SK-N-SH treated with all-trans-retinoic acid at 6 μM for 48 hours (cell line): Measurements from ENCODE around the gene CDKN2A.

Experiments
- ATAC-seq: fragments of 200-7000 bp; cut with Tn5 transposase; 3 replicates; pipeline ENCODE4 v1.9.1; 2020; ENCODE audit warnings: mild to moderate bottlenecking, moderate library complexity
- BACH2 ChIP-seq: fragments of 250-450 bp; sonication (Bioruptor Pico); IDR thresholded peaks from 2 replicates; pipeline ENCODE4 v1.9.0; 2021; ENCODE audit warnings: mild to moderate bottlenecking, borderline replicate concordance
- GLIS3 ChIP-seq: fragments of 250-450 bp; sonication (Bioruptor Pico); IDR thresholded peaks from 2 replicates; pipeline ENCODE4 v1.5.0; 2020; ENCODE audit warnings: mild to moderate bottlenecking, moderate library complexity
- ISL1 ChIP-seq: fragments of 250-450 bp; sonication (Bioruptor Pico); IDR thresholded peaks from 2 replicates; pipeline ENCODE4 v2.1.2; 2022; ENCODE audit warnings: mild to moderate bottlenecking, moderate library complexity
- OSR1 ChIP-seq: fragments of 250-450 bp; sonication (Bioruptor Pico); IDR thresholded peaks from 2 replicates; pipeline ENCODE4 v1.8.0; 2022; ENCODE audit warnings: moderate library complexity, mild to moderate bottlenecking, inconsistent platforms
- RARB ChIP-seq: fragments of 250-450 bp; sonication (Bioruptor Pico); IDR thresholded peaks from 2 replicates; pipeline ENCODE4 v1.8.0; 2021; ENCODE audit warnings: mild to moderate bottlenecking, moderate library complexity
- SNAI2 ChIP-seq: fragments of 250-450 bp; sonication (Bioruptor Pico); IDR thresholded peaks from 2 replicates; pipeline ENCODE4 v1.5.0; 2020; ENCODE audit warnings: mild to moderate bottlenecking, moderate library complexity
- ZC3H10 ChIP-seq: fragments of 250-450 bp; sonication (Bioruptor Pico); IDR thresholded peaks from 2 replicates; pipeline ENCODE4 v1.5.1; 2021; ENCODE audit warnings: mild to moderate bottlenecking, moderate library complexity
- ZFP3 ChIP-seq: fragments of 250-450 bp; sonication (Bioruptor Pico); IDR thresholded peaks from 2 replicates; pipeline ENCODE4 v1.5.0; 2020; ENCODE audit warnings: mild to moderate bottlenecking, moderate library complexity
- ZNF565 ChIP-seq: fragments of 450-650 bp; formaldehyde crosslinking; conservative IDR thresholded peaks from 2 replicates; pipeline ENCODE4 v1.5.0; 2020; ENCODE audit warnings: low read depth, mild to moderate bottlenecking, moderate library complexity
- ZNF70 ChIP-seq: fragments of 450-650 bp; formaldehyde crosslinking; IDR thresholded peaks from 2 replicates; pipeline ENCODE4 v1.5.0; 2020; ENCODE audit warnings: mild to moderate bottlenecking, moderate library complexity
- TF ChIP-seq, protein P1 (sequence below): fragments of 250-450 bp; sonication (Bioruptor Pico); IDR thresholded peaks from 2 replicates; pipeline ENCODE4 v1.5.0; 2020; ENCODE audit warnings: mild to moderate bottlenecking, moderate library complexity
- TF ChIP-seq, protein P2 (sequence below): fragments of 250-450 bp; sonication (Bioruptor Pico); IDR thresholded peaks from 2 replicates; pipeline ENCODE4 v1.8.0; 2021; ENCODE audit warnings: low read depth, mild to moderate bottlenecking, moderate library complexity, borderline replicate concordance
- TF ChIP-seq, protein P3 (sequence below): fragments of 250-450 bp; sonication (Bioruptor Pico); IDR thresholded peaks from 2 replicates; pipeline ENCODE4 v1.5.1; 2021; ENCODE audit warnings: mild to moderate bottlenecking, moderate library complexity
- TF ChIP-seq, protein P4 (sequence below): fragments of 250-450 bp; sonication (Bioruptor Pico); IDR thresholded peaks from 2 replicates; pipeline ENCODE4 v1.5.1; 2020; ENCODE audit warnings: low read depth, mild to moderate bottlenecking, moderate library complexity
- TF ChIP-seq, protein P5 (sequence below): fragments of 250-450 bp; sonication (Bioruptor Pico); IDR thresholded peaks from 2 replicates; pipeline ENCODE4 v1.8.0; 2020; ENCODE audit warnings: mild to moderate bottlenecking, moderate library complexity, borderline replicate concordance

CDKN2A gene

DNA sequence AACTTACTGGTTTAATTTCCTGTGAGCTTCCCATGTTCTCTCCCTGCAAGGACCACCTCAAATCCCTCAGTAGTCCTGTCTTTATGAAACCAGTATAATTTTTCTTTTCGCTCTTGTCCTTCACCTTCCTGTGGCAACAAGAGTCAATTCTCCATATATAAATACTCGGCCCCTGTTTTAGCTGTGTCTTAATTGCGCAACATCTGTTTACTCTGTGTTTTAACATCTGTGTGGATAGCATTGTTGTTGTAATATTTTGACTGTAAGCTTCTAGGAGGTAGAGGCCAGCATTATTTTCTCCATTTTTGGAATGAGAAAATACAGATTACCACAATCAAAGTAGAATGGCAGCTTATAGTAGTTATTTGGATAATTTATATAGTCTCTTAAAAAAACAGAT, 45.1 kb upstream of the CDKN2A start:
- no peak for ATAC-seq
- TF ChIP-seq, protein P1, sequence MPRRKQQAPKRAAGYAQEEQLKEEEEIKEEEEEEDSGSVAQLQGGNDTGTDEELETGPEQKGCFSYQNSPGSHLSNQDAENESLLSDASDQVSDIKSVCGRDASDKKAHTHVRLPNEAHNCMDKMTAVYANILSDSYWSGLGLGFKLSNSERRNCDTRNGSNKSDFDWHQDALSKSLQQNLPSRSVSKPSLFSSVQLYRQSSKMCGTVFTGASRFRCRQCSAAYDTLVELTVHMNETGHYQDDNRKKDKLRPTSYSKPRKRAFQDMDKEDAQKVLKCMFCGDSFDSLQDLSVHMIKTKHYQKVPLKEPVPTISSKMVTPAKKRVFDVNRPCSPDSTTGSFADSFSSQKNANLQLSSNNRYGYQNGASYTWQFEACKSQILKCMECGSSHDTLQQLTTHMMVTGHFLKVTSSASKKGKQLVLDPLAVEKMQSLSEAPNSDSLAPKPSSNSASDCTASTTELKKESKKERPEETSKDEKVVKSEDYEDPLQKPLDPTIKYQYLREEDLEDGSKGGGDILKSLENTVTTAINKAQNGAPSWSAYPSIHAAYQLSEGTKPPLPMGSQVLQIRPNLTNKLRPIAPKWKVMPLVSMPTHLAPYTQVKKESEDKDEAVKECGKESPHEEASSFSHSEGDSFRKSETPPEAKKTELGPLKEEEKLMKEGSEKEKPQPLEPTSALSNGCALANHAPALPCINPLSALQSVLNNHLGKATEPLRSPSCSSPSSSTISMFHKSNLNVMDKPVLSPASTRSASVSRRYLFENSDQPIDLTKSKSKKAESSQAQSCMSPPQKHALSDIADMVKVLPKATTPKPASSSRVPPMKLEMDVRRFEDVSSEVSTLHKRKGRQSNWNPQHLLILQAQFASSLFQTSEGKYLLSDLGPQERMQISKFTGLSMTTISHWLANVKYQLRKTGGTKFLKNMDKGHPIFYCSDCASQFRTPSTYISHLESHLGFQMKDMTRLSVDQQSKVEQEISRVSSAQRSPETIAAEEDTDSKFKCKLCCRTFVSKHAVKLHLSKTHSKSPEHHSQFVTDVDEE: no peak
- no peak for TF ChIP-seq ZC3H10 (CRISPR knock-in tag)
- TF ChIP-seq RARB (CRISPR knock-in tag): no peak
- no peak for TF ChIP-seq ZNF565 (CRISPR knock-in tag)
- TF ChIP-seq, protein P2, sequence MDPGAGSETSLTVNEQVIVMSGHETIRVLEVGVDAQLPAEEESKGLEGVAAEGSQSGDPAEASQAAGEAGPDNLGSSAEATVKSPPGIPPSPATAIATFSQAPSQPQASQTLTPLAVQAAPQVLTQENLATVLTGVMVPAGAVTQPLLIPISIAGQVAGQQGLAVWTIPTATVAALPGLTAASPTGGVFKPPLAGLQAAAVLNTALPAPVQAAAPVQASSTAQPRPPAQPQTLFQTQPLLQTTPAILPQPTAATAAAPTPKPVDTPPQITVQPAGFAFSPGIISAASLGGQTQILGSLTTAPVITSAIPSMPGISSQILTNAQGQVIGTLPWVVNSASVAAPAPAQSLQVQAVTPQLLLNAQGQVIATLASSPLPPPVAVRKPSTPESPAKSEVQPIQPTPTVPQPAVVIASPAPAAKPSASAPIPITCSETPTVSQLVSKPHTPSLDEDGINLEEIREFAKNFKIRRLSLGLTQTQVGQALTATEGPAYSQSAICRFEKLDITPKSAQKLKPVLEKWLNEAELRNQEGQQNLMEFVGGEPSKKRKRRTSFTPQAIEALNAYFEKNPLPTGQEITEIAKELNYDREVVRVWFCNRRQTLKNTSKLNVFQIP (CRISPR knock-in tag): no peak
- no peak for TF ChIP-seq OSR1 (CRISPR knock-in tag)

DNA sequence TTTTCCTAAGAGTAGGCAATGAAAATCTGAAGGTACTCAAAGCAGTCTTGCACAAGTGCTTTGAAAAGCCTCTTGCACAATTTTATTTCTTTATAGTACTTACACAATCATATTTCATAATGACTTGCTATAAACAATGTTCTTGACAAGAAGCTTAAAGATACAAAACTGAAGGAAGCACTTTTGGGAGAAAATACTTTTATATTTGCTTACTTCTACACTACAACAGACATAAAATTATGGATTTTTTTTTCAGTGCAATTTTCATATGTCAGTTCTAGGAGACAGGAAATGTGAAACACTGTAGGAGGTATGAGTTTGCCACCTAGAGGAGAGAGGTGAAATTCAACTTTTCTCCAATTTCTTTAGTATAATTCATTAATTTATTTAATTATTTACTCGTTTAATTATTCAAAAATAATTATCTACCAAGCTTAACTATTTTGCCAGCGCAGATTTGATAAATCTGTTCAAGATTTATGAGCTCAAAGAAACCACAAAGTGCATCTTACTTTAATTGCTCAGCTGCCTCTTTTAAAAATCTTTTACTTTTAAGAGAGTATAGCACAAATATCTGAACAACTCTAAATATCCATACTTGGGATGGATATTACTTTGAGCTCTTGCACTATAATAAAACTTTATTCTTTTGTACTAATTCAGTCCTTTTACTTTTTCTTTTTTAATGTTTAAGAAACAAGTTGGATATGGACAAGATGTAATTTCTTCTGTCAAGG, 43.9 kb upstream of the CDKN2A start:
- ATAC-seq: peak; percentile 51; the same call in 1 of the 3 replicates
- TF ChIP-seq, protein P3, sequence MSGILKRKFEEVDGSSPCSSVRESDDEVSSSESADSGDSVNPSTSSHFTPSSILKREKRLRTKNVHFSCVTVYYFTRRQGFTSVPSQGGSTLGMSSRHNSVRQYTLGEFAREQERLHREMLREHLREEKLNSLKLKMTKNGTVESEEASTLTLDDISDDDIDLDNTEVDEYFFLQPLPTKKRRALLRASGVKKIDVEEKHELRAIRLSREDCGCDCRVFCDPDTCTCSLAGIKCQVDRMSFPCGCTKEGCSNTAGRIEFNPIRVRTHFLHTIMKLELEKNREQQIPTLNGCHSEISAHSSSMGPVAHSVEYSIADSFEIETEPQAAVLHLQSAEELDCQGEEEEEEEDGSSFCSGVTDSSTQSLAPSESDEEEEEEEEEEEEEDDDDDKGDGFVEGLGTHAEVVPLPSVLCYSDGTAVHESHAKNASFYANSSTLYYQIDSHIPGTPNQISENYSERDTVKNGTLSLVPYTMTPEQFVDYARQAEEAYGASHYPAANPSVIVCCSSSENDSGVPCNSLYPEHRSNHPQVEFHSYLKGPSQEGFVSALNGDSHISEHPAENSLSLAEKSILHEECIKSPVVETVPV (CRISPR knock-in tag): no peak
- no peak for TF ChIP-seq SNAI2 (CRISPR knock-in tag)
- TF ChIP-seq BACH2 (CRISPR knock-in tag): no peak

DNA sequence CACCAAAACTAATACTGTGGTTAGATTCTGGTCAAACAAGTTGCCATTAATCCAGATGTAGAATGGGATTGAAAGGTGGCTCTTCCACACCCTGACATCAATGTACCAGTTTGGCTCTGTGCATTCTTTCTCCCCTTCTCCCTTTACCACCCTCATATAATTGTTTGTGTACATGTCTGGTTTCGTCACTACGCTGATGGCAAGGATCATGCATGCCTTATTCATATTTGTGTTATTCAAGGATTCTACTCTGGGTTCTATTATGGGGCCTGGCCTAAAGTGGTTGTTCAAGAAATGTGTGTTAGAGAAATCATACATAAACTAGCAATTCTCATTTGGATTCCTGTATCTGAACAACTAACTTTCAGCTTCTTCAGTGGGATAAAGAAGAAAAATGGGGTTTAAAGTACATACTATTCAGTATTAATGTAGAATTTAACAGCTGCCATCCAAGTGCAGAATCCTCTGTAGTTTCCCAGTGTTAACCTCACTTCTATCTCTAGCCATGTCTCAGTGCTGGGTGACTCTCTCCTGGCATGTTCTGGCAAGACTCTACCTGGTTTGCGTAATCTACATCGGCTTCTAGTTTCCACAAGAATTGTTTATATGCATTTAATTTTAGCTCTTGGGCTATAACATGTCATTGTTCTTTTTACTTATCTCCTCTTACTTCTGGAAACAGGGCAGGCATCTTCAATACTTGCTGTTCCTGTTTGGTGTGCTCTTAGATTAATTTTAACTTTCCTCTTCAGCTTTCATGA, 42.9 kb upstream of the CDKN2A start:
- ATAC-seq: no peak
- TF ChIP-seq, protein P4, sequence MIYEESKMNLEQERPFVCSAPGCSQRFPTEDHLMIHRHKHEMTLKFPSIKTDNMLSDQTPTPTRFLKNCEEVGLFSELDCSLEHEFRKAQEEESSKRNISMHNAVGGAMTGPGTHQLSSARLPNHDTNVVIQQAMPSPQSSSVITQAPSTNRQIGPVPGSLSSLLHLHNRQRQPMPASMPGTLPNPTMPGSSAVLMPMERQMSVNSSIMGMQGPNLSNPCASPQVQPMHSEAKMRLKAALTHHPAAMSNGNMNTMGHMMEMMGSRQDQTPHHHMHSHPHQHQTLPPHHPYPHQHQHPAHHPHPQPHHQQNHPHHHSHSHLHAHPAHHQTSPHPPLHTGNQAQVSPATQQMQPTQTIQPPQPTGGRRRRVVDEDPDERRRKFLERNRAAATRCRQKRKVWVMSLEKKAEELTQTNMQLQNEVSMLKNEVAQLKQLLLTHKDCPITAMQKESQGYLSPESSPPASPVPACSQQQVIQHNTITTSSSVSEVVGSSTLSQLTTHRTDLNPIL: no peak
- TF ChIP-seq, protein P2 (CRISPR knock-in tag): no peak
- no peak for TF ChIP-seq ZNF70 (CRISPR knock-in tag)
- no peak for TF ChIP-seq SNAI2 (CRISPR knock-in tag)
- TF ChIP-seq, protein P3 (CRISPR knock-in tag): no peak
- TF ChIP-seq, protein P5, sequence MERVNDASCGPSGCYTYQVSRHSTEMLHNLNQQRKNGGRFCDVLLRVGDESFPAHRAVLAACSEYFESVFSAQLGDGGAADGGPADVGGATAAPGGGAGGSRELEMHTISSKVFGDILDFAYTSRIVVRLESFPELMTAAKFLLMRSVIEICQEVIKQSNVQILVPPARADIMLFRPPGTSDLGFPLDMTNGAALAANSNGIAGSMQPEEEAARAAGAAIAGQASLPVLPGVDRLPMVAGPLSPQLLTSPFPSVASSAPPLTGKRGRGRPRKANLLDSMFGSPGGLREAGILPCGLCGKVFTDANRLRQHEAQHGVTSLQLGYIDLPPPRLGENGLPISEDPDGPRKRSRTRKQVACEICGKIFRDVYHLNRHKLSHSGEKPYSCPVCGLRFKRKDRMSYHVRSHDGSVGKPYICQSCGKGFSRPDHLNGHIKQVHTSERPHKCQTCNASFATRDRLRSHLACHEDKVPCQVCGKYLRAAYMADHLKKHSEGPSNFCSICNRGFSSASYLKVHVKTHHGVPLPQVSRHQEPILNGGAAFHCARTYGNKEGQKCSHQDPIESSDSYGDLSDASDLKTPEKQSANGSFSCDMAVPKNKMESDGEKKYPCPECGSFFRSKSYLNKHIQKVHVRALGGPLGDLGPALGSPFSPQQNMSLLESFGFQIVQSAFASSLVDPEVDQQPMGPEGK (CRISPR knock-in tag): no peak
- TF ChIP-seq, protein P1: no peak
- no peak for TF ChIP-seq ISL1
- no peak for TF ChIP-seq ZFP3 (CRISPR knock-in tag)
- no peak for TF ChIP-seq GLIS3 (CRISPR knock-in tag)
- TF ChIP-seq ZNF565 (CRISPR knock-in tag): no peak
